ENCODE data around the gene ZRANB1.

- no peak for TF ChIP-seq CTCF (conservative IDR thresholded peaks at IDR 0.05; ENCODE audit: low read depth, low read length)
- TF ChIP-seq EZH2 (IDR thresholded peaks at IDR 0.05; ENCODE audit: borderline replicate concordance, low read depth, low read length, poor library complexity, severe bottlenecking), result no peak
Measured at GRCh38 chr10:125023862-125024496, 82.1 kb downstream of the ZRANB1 start.

All from A673 (cell line).